ENCODE measurements around the gene ATP1A4. TPM values are rescaled to one million over a fixed set of nuclear protein-coding genes. Genes with fewer than 3 reads are reported as not detected.
"Not testable (repeated sequence)": the region's sequence is repeated elsewhere in the genome, so short reads cannot be mapped to it uniquely, and the experiment has no call there.

Gene ATP1A4
- total and polyA plus RNA-seq, 2 of the 8 experiments (the other 6 are each of a cell fraction or from before 2014, with no cell fraction given) = 0.48 to 0.61 TPM

- FAIRE-seq = not testable (repeated sequence)
Measured at GRCh38 chr1:160126342-160126741, 25.1 kb upstream of the ATP1A4 start.

More at GRCh38 chr1:160126342-160126741, 25.1 kb upstream of the ATP1A4 start:
- DNase-seq (ENCODE audit: low read depth in 1 of 2, low spot score in 2 of 2); H3K9ac ChIP-seq (replicated peaks in 1 of 4; ENCODE audit: extremely low read depth in 1 of 4, low read depth in 3 of 4, low read length in 3 of 4); H3K27ac ChIP-seq (ENCODE audit: low read depth, low read length); H3K4me3 ChIP-seq (ENCODE audit: extremely low read depth in 1 of 4, insufficient read depth in 2 of 4, low read depth in 3 of 4, low read length in 4 of 4); H3K23ac ChIP-seq (ENCODE audit: insufficient read length); H2BK15ac ChIP-seq (ENCODE audit: low read length); H4K20me1 ChIP-seq (replicated peaks in 1 of 2; ENCODE audit: control insufficient read depth in 1 of 2, insufficient read depth in 2 of 2, low read length in 2 of 2); H3K14ac ChIP-seq (ENCODE audit: insufficient read length); H4K91ac ChIP-seq (replicated peaks; ENCODE audit: insufficient read length, low read length); H3K56ac ChIP-seq (replicated peaks; ENCODE audit: insufficient read length, low read depth, low read length); H3K4me1 ChIP-seq (replicated peaks in 1 of 4; ENCODE audit: control insufficient read depth in 3 of 4, insufficient read depth in 4 of 4, low read length in 3 of 4); H3K79me2 ChIP-seq (ENCODE audit: control insufficient read depth in 1 of 2, insufficient read depth in 2 of 2, low read length in 2 of 2); H3K27me3 ChIP-seq (replicated peaks in 1 of 4; ENCODE audit: control insufficient read depth in 3 of 4, extremely low read depth in 1 of 4, insufficient read depth in 3 of 4, low read length in 3 of 4); H2AFZ ChIP-seq (ENCODE audit: low read length); H4K8ac ChIP-seq (ENCODE audit: extremely low read depth, insufficient read depth, low read length); H4K5ac ChIP-seq (ENCODE audit: insufficient read length, low read depth, low read length); H3K23me2 ChIP-seq (ENCODE audit: low read depth, low read length); H2BK12ac ChIP-seq (ENCODE audit: low read depth, low read length); H2AK5ac ChIP-seq (ENCODE audit: low read depth, low read length); H2BK5ac ChIP-seq (ENCODE audit: low read depth, low read length); H3K4me2 ChIP-seq (ENCODE audit: insufficient read depth in 1 of 2, low read depth in 2 of 2, low read length in 2 of 2); H3K18ac ChIP-seq (ENCODE audit: extremely low read depth, low read length); H3K4ac ChIP-seq (replicated peaks; ENCODE audit: insufficient read length, low read depth, low read length); H2BK120ac ChIP-seq (replicated peaks; ENCODE audit: low read depth, low read length); H3K9me3 ChIP-seq (ENCODE audit: insufficient read depth in 2 of 2, low read depth in 1 of 2, low read length in 1 of 2); H2BK20ac ChIP-seq (ENCODE audit: low read length); H3K79me1 ChIP-seq (ENCODE audit: low read depth, low read length): not testable (repeated sequence)
- ChIA-PET CTCF (ENCODE audit: partially characterized antibody) (interaction anchor here (0.7 to 18.1 kb wide), 8 partner anchors 11 to 62 kb away, joined by 3 to 256 read pairs (median 8); partner anchors contain the start of genes ATP1A2 and IGSF8), POLR2A (ENCODE audit: partially characterized antibody) (interaction anchor here (0.6 to 8.1 kb wide), 3 partner anchors 14 to 869 kb away, joined by 3 to 56 read pairs (median 3); no protein-coding TSS in a partner anchor)
- H3K36me3 ChIP-seq (ENCODE audit: control insufficient read depth in 2 of 4, insufficient read depth in 4 of 4, low read length in 3 of 4) = peaks cover 12 to 62% (median 57%) of the 10 kb centered on the region in 4 experiments; a peak in 7 of 8 replicates
- 70% methylated on average over 4 of the region's 4 CpGs; no CpG with 5 or more reads in 1 of the 2 experiments for WGBS, 2 experiments (ENCODE audit: extremely low coverage in 1 of 2, insufficient coverage in 1 of 2, insufficient read length in 1 of 2, insufficient replicate concordance in 2 of 2, low coverage in 1 of 2, low lambda C conversion rate in 2 of 2, missing lambda C conversion rate in 1 of 2)
